ENCODE results near the gene EIF3I. TPM values are rescaled to one million over a fixed set of nuclear protein-coding genes. Genes with fewer than 3 reads are reported as not detected.

The EIF3I gene
- total and polyA plus RNA-seq, 2 of the 13 experiments (the other 11 are each of a cell fraction or from before 2014, with no cell fraction given) = 210 to 223 TPM

GRCh38 chr1:32179443-32180185 is 42.6 kb upstream of the EIF3I start, which contains the start of gene TXLNA (continued):
- TF ChIP-seq RERE (CRISPR knock-in tag; IDR thresholded peaks at IDR 0.05; ENCODE audit: low read depth) = no peak
- peak; percentile 96 for TF ChIP-seq CREB3 (CRISPR knock-in tag; IDR thresholded peaks at IDR 0.05)
- no peak; the same call in 1 of the 2 replicates for TF ChIP-seq MAF1 (CRISPR knock-in tag; IDR thresholded peaks at IDR 0.05; ENCODE audit: borderline replicate concordance)
- TF ChIP-seq HNF4A (CRISPR knock-in tag; IDR thresholded peaks at IDR 0.05) = no peak; the same call in 1 of the 2 replicates
- no peak for TF ChIP-seq TERF1 (CRISPR knock-in tag; IDR thresholded peaks at IDR 0.05)
- TF ChIP-seq ZNF138 (CRISPR knock-in tag; IDR thresholded peaks at IDR 0.05; ENCODE audit: low read depth) = peak; percentile 69; the same call in 1 of the 2 replicates
- 0 out of 2 replicates have a peak, but pooled peaks have one; percentile 57 for TF ChIP-seq ZNF441 (CRISPR knock-in tag; IDR thresholded peaks at IDR 0.05; ENCODE audit: borderline replicate concordance)
- TF ChIP-seq TAF1 (CRISPR knock-in tag; IDR thresholded peaks at IDR 0.05) = peak; percentile 81; the same call in 1 of the 2 replicates
- no peak for TF ChIP-seq THRA (CRISPR knock-in tag; IDR thresholded peaks at IDR 0.05; ENCODE audit: borderline replicate concordance)
- no peak for TF ChIP-seq KIAA2018 (CRISPR knock-in tag; IDR thresholded peaks at IDR 0.05; ENCODE audit: borderline replicate concordance)

Data from HepG2 (cell line).